Activated naive CD8-positive, alpha-beta T cell (primary cell): Measurements from ENCODE around the gene ABCC11.
"Not testable (repeated sequence)": the region's sequence is repeated elsewhere in the genome, so short reads cannot be mapped to it uniquely, and the experiment has no call there.

Experiments
- H3K27ac Mint-ChIP-seq: one replicate; pipeline ENCODE4 v1.8.0; 2021; ENCODE audit warnings: mixed read lengths
- H3K27me3 Mint-ChIP-seq: one replicate; pipeline ENCODE4 v1.8.0; 2021; ENCODE audit warnings: mixed read lengths
- H3K36me3 Mint-ChIP-seq: one replicate; pipeline ENCODE4 v1.8.0; 2021; ENCODE audit warnings: mixed read lengths
- H3K4me1 Mint-ChIP-seq: one replicate; pipeline ENCODE4 v1.8.0; 2021; ENCODE audit warnings: low read depth, mixed read lengths
- H3K4me3 Mint-ChIP-seq: one replicate; pipeline ENCODE4 v1.8.0; 2021; ENCODE audit warnings: mild to moderate bottlenecking, mixed read lengths
- H3K9me3 Mint-ChIP-seq: one replicate; pipeline ENCODE4 v1.8.0; 2021; ENCODE audit warnings: low read depth, mixed read lengths

ABCC11 gene

GRCh38 chr16:48271728-48272127 lies 24.4 kb upstream of the ABCC11 start:
- Mint-ChIP-seq H3K27me3 (no peaks in the 10 kb centered on the region), H3K36me3 (peaks cover 3% of the 10 kb centered on the region), H3K9me3 (no peaks in the 10 kb centered on the region), H3K4me1 (no peaks in the 10 kb centered on the region), H3K27ac (no peak overlapping the region), H3K4me3 (no peak overlapping the region)

- H3K27me3 Mint-ChIP-seq: no peaks in the 10 kb centered on the region
- peaks cover 9% of the 10 kb centered on the region for H3K36me3 Mint-ChIP-seq
- H3K4me1 Mint-ChIP-seq: peaks cover 3% of the 10 kb centered on the region
- H3K27ac Mint-ChIP-seq: no peak overlapping the region
- no peak overlapping the region for H3K4me3 Mint-ChIP-seq
- H3K9me3 Mint-ChIP-seq: no peaks in the 10 kb centered on the region
These were observed 21.7 kb upstream of the ABCC11 start for GRCh38 chr16:48269011-48269410.

- no peak overlapping the region for H3K27ac Mint-ChIP-seq
- H3K27me3 Mint-ChIP-seq: no peaks in the 10 kb centered on the region
- peaks cover 33% of the 10 kb centered on the region for H3K36me3 Mint-ChIP-seq
- H3K9me3 Mint-ChIP-seq: no peaks in the 10 kb centered on the region
- H3K4me3 Mint-ChIP-seq: no peak overlapping the region
- H3K4me1 Mint-ChIP-seq: peaks cover 3% of the 10 kb centered on the region
These were observed 15.3 kb upstream of the ABCC11 start for GRCh38 chr16:48262631-48263030.

GRCh38 chr16:48261569-48261968 lies 14.2 kb upstream of the ABCC11 start:
- Mint-ChIP-seq H3K9me3 (no peaks in the 10 kb centered on the region), H3K27ac (no peak overlapping the region), H3K36me3 (peaks cover 33% of the 10 kb centered on the region), H3K27me3 (no peaks in the 10 kb centered on the region), H3K4me1 (peaks cover 3% of the 10 kb centered on the region), H3K4me3 (no peak overlapping the region)

- Mint-ChIP-seq H3K27ac (no peak overlapping the region), H3K27me3 (no peaks in the 10 kb centered on the region), H3K36me3 (peaks cover 17% of the 10 kb centered on the region), H3K4me3 (no peak overlapping the region), H3K4me1 (peaks cover 10% of the 10 kb centered on the region), H3K9me3 (no peaks in the 10 kb centered on the region)
These were observed 9.3 kb upstream of the ABCC11 start for GRCh38 chr16:48256579-48257177.

- H3K27ac Mint-ChIP-seq: no peak overlapping the region
- peaks cover 9% of the 10 kb centered on the region for H3K36me3 Mint-ChIP-seq
- peaks cover 39% of the 10 kb centered on the region for H3K4me1 Mint-ChIP-seq
- no peaks in the 10 kb centered on the region for H3K9me3 Mint-ChIP-seq
- H3K4me3 Mint-ChIP-seq: no peak overlapping the region
- H3K27me3 Mint-ChIP-seq: no peaks in the 10 kb centered on the region
These were observed 4.7 kb upstream of the ABCC11 start for GRCh38 chr16:48252013-48252412.

GRCh38 chr16:48250520-48251278 lies 3.4 kb upstream of the ABCC11 start:
- no peaks in the 10 kb centered on the region for H3K9me3 Mint-ChIP-seq
- peak overlapping the region; percentile 35 for H3K27ac Mint-ChIP-seq
- H3K27me3 Mint-ChIP-seq: no peaks in the 10 kb centered on the region
- H3K36me3 Mint-ChIP-seq: peaks cover 9% of the 10 kb centered on the region
- H3K4me1 Mint-ChIP-seq: peaks cover 52% of the 10 kb centered on the region
- no peak overlapping the region for H3K4me3 Mint-ChIP-seq

- Mint-ChIP-seq H3K4me3 (peak overlapping the region; percentile 96), H3K36me3 (peaks cover 3% of the 10 kb centered on the region), H3K27ac (peak overlapping the region; percentile 18), H3K27me3 (no peaks in the 10 kb centered on the region), H3K4me1 (peaks cover 51% of the 10 kb centered on the region), H3K9me3 (no peaks in the 10 kb centered on the region)
These were observed 1.3 kb downstream of the ABCC11 start for GRCh38 chr16:48246066-48246465.

GRCh38 chr16:48244863-48245195 lies 2.5 kb downstream of the ABCC11 start:
- no peaks in the 10 kb centered on the region for H3K27me3 Mint-ChIP-seq
- peak overlapping the region; percentile 97 for H3K27ac Mint-ChIP-seq
- H3K9me3 Mint-ChIP-seq: no peaks in the 10 kb centered on the region
- H3K4me3 Mint-ChIP-seq: peak overlapping the region; percentile 96
- peaks cover 3% of the 10 kb centered on the region for H3K36me3 Mint-ChIP-seq
- H3K4me1 Mint-ChIP-seq: peaks cover 44% of the 10 kb centered on the region

GRCh38 chr16:48244080-48244862 lies 3.1 kb downstream of the ABCC11 start, which contains the start of gene LONP2:
TSS of gene LONP2 (plus strand) at chr16:48244300. CDS start at chr16:48244389, 89 bp downstream.
- Mint-ChIP-seq H3K4me3 (peak within 1 kb of the TSS; percentile 96), H3K4me1 (peaks cover 44% of the 10 kb centered on the region), H3K9me3 (no peaks in the 10 kb centered on the region), H3K27ac (peak within 1 kb of the TSS; percentile 97), H3K27me3 (no peaks in the 10 kb centered on the region), H3K36me3 (peaks cover 3% of the 10 kb centered on the region)

- H3K27me3 Mint-ChIP-seq, H3K36me3 Mint-ChIP-seq, H3K4me1 Mint-ChIP-seq, H3K9me3 Mint-ChIP-seq, H3K4me3 Mint-ChIP-seq, H3K27ac Mint-ChIP-seq: not testable (repeated sequence)
These were observed 7.2 kb downstream of the ABCC11 start for GRCh38 chr16:48240147-48240546.

- H3K27me3 Mint-ChIP-seq: peaks cover 1% of the 10 kb centered on the region
- H3K9me3 Mint-ChIP-seq: no peaks in the 10 kb centered on the region
- H3K4me3 Mint-ChIP-seq: no peak overlapping the region
- H3K36me3 Mint-ChIP-seq: no peaks in the 10 kb centered on the region
- H3K27ac Mint-ChIP-seq: no peak overlapping the region
- peaks cover 22% of the 10 kb centered on the region for H3K4me1 Mint-ChIP-seq
These were observed 11.1 kb downstream of the ABCC11 start for GRCh38 chr16:48236286-48236685.

- Mint-ChIP-seq H3K27me3 (peaks cover 1% of the 10 kb centered on the region), H3K36me3 (no peaks in the 10 kb centered on the region), H3K9me3 (no peaks in the 10 kb centered on the region), H3K4me1 (peaks cover 22% of the 10 kb centered on the region), H3K4me3 (no peak overlapping the region), H3K27ac (no peak overlapping the region)
These were observed 11.7 kb downstream of the ABCC11 start for GRCh38 chr16:48235556-48236136.

GRCh38 chr16:48235058-48235555 lies 12.2 kb downstream of the ABCC11 start:
- Mint-ChIP-seq H3K36me3 (no peaks in the 10 kb centered on the region), H3K4me3 (no peak overlapping the region), H3K27ac (no peak overlapping the region), H3K9me3 (no peaks in the 10 kb centered on the region), H3K27me3 (peaks cover 1% of the 10 kb centered on the region), H3K4me1 (peaks cover 22% of the 10 kb centered on the region)

- Mint-ChIP-seq H3K36me3 (no peaks in the 10 kb centered on the region), H3K9me3 (no peaks in the 10 kb centered on the region), H3K4me3 (no peak overlapping the region), H3K27ac (no peak overlapping the region), H3K27me3 (peaks cover 4% of the 10 kb centered on the region), H3K4me1 (peaks cover 22% of the 10 kb centered on the region)
These were observed 12.7 kb downstream of the ABCC11 start for GRCh38 chr16:48234630-48235029.
